HG03097 (cell line): ENCODE measurements around the gene MSH4.
"Not testable (repeated sequence)": the region's sequence is repeated elsewhere in the genome, so short reads cannot be mapped to it uniquely, and the experiment has no call there.

Experiments
- ATAC-seq: cut with Tn5 transposase; IDR thresholded peaks from one replicate; pipeline ENCODE4 v1.9.1; 2021; ENCODE audit not compliant: unreplicated experiment, low FRiP score

The MSH4 gene

GRCh38 chr1:75916834-75917233 is 120.2 kb downstream of the MSH4 start:
- ATAC-seq: no peak

GRCh38 chr1:75922698-75923097 is 126.0 kb downstream of the MSH4 start:
- no peak for ATAC-seq

- ATAC-seq: no peak
Observed at GRCh38 chr1:75932304-75932703, 135.6 kb downstream of the MSH4 start, which contains the start of gene ASB17. ASB17 (minus strand) TSS chr1:75932404; CDS start chr1:75932291, 113 bp downstream.

- ATAC-seq: no peak
Observed at GRCh38 chr1:75937034-75937433, 140.4 kb downstream of the MSH4 start.

- not testable (repeated sequence) for ATAC-seq
Observed at GRCh38 chr1:75943037-75943436, 146.4 kb downstream of the MSH4 start.

- ATAC-seq: no peak
Observed at GRCh38 chr1:75950176-75950575, 153.5 kb downstream of the MSH4 start.

GRCh38 chr1:75952016-75952415 is 155.3 kb downstream of the MSH4 start:
- no peak for ATAC-seq

- no peak for ATAC-seq
Observed at GRCh38 chr1:75953461-75953860, 156.8 kb downstream of the MSH4 start.

GRCh38 chr1:75954586-75954985 is 157.9 kb downstream of the MSH4 start:
- ATAC-seq: no peak
